ENCODE data around the gene TMEM164.

The TMEM164 gene

GRCh38 chrX:110037178-110037577, 34.3 kb downstream of the TMEM164 start:
- DNase-seq (ENCODE audit: low read depth) = no peak

DNA sequence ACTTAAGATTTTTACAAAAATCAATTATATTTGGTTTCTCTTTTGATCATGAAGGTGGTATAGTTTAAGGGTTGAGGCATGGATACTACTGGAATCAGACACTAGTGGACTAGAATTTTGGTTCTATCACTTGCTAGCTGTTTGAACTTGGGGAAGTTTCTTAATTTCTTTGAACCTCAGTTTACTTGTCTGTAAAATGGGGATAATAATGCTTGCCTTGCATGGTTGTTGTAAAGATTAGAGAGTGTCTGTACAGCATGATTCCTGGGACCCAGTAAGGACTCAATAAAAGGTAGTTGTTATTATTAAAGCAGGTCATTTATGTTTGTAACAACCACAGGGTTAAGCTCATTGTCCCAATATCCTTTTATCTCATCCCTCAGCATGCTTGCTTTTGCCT, 36.0 kb downstream of the TMEM164 start:
- DNase-seq (ENCODE audit: low read depth) = no peak

- no peak for DNase-seq (ENCODE audit: low read depth)
These were observed 39.1 kb downstream of the TMEM164 start for GRCh38 chrX:110041980-110042379.

GRCh38 chrX:110042496-110042895, 39.6 kb downstream of the TMEM164 start:
- DNase-seq (ENCODE audit: low read depth) = no peak

DNA sequence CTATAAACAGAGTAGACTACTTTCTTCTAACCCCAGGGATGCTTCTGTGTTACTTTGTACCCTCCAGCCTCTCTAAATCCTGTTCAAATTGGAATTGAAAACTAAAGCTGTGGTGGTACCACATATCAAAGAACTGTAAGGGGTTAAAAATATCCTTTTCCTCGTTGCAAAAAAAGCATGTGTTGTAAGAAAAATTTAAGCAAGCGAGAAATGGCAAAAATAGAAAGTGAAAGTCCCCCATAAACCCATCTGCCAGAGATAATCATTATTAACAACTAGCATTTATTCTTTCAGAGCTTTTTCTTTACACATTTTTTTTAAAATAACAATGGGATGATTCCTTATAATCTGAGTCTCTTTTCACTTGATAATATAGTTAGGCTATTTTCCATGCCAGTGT, 40.6 kb downstream of the TMEM164 start:
- DNase-seq (ENCODE audit: low read depth) = no peak

GRCh38 chrX:110044346-110045249, 41.7 kb downstream of the TMEM164 start:
- no peak for DNase-seq (ENCODE audit: low read depth)

DNA sequence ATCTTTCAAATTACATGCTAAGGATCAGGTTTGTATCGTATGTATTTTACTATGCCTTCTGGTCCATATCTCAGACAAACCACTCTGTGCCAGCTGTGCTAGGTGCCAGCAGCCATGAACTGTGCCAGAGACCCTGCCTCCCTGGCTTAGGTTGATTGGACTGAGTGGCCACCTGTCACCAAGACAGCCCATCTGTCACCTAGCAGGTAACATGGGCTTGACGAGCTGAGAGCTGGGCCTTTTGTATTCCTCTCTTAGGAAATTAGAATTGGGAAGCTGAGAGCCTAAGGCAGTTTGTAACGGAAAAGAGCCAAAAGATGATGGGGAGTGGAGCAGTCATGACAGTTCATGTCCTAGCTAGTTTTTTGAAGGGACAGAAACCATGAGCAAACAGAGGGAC, 42.5 kb downstream of the TMEM164 start:
- DNase-seq (ENCODE audit: low read depth) = no peak

GRCh38 chrX:110046001-110046400, 43.1 kb downstream of the TMEM164 start:
- no peak for DNase-seq (ENCODE audit: low read depth)

GRCh38 chrX:110046971-110047370, 44.1 kb downstream of the TMEM164 start:
- DNase-seq (ENCODE audit: low read depth) = no peak

DNA sequence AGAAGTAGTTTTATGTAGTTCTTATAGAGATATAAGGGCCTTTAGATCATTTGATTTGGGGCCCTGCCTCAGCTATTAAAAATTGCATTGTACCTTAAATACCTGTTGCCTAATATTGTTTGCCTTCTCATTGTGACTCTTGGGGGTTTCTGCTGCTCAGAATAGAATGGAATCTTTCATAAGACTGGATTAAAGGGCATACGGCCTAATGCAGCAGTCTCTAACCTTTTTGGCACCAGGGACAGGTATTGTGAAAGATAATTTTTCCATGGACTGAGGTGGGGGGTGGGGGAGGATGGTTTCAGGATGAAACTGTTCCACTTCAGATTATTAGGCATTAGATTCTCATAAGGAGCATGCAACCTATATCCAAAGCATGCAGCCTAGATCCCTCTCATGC, 46.2 kb downstream of the TMEM164 start:
- no peak for DNase-seq (ENCODE audit: low read depth)

GRCh38 chrX:110050386-110050785, 47.5 kb downstream of the TMEM164 start:
- DNase-seq (ENCODE audit: low read depth) = no peak

DNA sequence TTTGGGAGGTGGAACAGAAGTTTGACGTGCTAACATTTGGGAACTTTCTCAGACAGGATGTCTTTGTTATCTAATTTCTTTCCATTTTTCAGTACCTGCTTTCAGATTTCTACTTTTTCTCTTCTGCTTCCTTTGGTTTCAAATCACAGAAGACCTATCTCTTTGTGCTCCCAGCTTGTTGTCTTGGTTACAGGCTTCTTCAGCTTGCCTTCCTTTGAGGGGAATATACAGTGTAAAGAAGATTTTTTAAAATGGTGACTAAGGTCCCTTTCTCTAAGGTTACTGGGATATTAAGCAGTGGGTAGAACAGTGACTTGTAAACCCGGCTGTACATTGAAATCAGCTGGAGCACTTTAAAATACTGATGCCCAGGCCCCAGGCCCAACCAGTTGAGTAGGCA, 48.0 kb downstream of the TMEM164 start:
- DNase-seq (ENCODE audit: low read depth) = no peak

DNA sequence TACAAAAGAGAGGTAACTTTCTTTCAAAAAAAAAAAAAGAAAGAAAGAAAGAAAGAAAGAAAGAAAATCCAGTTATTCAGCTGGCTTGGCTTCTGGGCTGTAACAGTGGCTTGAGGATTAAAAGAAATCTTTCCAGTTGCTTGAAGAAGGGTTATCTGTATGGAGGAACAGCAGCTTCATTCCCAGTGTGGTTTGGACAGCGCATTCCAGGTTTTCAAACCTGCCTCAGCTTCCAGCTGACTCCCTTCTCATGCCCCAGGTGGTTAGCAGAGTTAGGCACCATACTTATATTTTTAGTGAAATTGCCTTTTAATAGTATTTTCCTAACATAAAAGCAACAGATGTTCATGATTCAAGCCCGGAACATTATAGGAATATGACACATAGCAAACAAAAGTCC, 48.6 kb downstream of the TMEM164 start:
- DNase-seq (ENCODE audit: low read depth) = no peak

GRCh38 chrX:110052303-110052702, 49.4 kb downstream of the TMEM164 start:
- no peak for DNase-seq (ENCODE audit: low read depth)

GRCh38 chrX:110053453-110053852, 50.5 kb downstream of the TMEM164 start:
- no peak for DNase-seq (ENCODE audit: low read depth)

GRCh38 chrX:110055616-110056015, 52.7 kb downstream of the TMEM164 start:
- no peak for DNase-seq (ENCODE audit: low read depth)

- DNase-seq (ENCODE audit: low read depth) = no peak
These were observed 53.5 kb downstream of the TMEM164 start for GRCh38 chrX:110056419-110056818.

DNA sequence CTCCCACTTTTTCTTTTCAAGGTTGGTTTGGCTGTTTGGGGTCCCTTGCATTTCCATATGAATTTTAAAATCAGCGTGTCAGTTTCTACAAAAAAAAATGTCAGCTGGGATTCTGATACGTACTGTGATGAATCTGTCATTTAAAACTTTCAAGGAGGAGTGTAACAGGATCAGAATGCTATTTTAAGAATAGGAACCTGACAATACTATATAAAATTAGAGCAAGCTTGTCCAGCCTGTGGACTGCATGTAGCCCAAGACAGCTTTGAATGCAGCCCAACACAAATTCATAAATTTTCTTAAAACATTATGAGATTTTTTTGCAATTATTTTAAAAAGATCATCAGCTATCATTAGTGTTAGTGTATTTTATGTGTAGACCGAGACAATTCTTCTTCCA, 56.5 kb downstream of the TMEM164 start:
- no peak for DNase-seq (ENCODE audit: low read depth)

- no peak for DNase-seq (ENCODE audit: low read depth)
These were observed 57.4 kb downstream of the TMEM164 start for GRCh38 chrX:110060317-110060716.

GRCh38 chrX:110060846-110061537, 58.1 kb downstream of the TMEM164 start:
- no peak for DNase-seq (ENCODE audit: low read depth)

DNA sequence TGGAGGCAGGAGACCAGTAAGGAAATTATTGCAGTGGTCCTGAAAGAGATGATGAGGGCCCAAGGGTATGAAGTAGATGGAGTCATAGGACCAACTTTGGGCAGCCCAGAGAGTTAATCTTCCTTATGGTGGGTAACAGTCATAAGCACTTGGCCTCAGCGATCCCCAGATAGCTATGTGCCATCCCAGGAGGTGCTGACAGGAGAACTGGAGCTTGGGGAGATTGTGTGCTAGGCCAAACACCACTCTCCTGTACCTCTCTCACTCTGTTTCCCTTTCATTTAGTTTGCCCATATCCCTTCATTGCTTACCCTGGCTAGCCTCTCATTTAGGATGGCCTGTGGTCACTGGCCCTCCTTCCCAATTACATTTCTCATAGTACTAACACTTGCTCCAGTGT, 60.0 kb downstream of the TMEM164 start:
- DNase-seq (ENCODE audit: low read depth) = no peak

- DNase-seq (ENCODE audit: low read depth) = no peak
These were observed 63.7 kb downstream of the TMEM164 start for GRCh38 chrX:110066488-110067225.

DNA sequence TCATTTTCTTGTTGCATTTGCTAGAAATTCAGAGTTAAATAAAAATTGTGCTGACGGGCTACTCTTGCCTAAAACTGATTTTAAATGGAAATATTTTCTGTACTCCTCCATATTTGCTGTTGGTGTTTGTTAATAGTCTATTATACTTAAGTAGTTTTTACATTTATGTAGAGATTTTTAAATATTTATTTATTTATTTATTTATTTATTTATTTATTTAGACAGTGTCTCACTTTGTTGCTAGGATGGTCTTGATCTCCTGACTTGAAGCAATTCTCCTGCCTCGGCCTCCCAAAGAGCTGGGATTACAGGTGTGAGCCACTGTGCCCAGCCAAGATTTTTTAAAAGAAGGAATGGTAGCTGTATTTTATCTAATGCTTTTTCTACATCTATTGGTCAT, 68.1 kb downstream of the TMEM164 start:
- DNase-seq (ENCODE audit: low read depth) = no peak
